WI38 (cell line): ENCODE results near the gene NINL.
"Not testable (repeated sequence)": the region's sequence is repeated elsewhere in the genome, so short reads cannot be mapped to it uniquely, and the experiment has no call there.

Source experiments
- H3K4me3 ChIP-seq: 2 replicates; pipeline ENCODE4 v1.5.1; 2011; ENCODE audit warnings: low read depth, mild to moderate bottlenecking, control low read depth, low read length
- CTCF ChIP-seq: IDR thresholded peaks from 2 replicates; pipeline ENCODE4 v1.5.1; 2012; ENCODE audit warnings: low read depth, mild to moderate bottlenecking, control low read depth, low read length

Gene NINL

DNA sequence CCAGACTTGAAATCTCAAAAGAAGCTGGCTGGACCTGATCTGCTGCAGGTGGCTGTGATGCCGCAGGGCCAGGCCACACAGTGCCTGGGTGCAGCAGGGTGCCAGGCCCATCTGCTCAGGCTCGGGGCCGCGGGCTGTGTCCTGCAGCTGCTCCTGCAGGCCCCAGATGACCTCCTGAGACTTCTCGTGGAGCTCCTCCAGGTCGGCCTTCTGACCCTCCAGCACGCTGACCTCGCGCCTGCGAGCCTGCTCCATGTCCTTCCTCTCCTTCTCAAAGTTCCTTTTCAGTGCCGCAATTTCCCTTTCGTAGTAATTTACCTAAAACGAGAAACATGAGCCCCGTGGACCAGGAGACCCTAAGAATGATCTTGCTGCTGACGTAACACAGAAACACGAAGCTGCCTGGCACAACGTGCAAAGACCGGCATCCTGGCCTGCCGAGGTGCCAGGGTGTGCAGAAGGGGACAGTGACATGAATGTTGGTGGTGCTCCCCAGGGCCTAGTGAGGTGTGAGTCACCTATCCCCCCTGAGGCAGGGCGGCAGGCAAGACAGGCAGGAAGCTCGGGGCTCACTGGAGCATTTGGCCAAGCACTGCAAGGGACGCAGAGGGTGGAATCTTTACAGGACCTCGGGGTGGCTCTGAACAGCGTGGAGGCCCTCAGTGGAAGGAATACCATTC, 106.3 kb downstream of the NINL start:
- H3K4me3 ChIP-seq: no peak overlapping the region
- TF ChIP-seq CTCF: no peak

DNA sequence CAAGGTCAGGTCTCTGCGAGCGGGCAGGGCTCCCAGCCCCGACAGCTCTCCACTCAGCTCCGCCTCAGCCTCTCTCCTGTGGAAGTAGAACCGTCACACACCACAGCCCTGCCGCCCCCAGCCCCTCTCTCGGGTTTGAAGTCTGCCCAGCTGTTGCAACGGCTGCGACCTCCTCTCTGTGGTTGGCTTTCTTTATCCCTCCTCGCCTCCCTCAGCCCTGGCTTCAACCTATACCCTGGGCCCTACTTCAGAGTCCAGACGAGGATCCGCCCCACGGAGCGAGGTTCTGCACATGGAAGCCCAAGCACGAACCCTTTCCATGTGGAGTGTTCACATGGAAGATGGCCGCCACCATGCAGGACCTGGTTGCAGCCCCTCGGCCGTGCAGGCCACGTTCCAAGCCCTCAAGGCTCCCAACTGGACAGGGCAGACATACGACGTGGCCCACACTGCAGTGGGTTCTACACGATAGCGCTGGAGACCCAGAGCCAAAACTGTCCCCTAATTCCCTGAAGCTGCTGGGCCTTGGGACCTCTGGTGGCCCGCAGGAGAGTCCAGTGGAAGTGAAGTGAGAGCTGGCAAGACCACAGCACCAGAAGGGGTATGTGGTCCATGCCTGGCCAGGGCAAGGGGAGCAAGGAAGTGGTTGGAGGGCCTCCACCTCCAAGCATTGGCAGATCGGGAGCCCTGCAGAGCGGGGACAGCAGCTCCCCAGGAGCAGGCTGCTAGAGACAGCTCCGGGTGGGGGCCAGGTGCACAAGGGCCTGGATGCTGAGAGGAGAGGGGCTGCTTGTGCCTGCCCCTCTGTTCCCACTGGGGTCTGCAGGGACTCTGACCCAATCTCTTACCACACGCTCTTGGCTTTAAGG, 108.1 kb downstream of the NINL start:
- TF ChIP-seq CTCF: no peak
- H3K4me3 ChIP-seq: no peak overlapping the region

DNA sequence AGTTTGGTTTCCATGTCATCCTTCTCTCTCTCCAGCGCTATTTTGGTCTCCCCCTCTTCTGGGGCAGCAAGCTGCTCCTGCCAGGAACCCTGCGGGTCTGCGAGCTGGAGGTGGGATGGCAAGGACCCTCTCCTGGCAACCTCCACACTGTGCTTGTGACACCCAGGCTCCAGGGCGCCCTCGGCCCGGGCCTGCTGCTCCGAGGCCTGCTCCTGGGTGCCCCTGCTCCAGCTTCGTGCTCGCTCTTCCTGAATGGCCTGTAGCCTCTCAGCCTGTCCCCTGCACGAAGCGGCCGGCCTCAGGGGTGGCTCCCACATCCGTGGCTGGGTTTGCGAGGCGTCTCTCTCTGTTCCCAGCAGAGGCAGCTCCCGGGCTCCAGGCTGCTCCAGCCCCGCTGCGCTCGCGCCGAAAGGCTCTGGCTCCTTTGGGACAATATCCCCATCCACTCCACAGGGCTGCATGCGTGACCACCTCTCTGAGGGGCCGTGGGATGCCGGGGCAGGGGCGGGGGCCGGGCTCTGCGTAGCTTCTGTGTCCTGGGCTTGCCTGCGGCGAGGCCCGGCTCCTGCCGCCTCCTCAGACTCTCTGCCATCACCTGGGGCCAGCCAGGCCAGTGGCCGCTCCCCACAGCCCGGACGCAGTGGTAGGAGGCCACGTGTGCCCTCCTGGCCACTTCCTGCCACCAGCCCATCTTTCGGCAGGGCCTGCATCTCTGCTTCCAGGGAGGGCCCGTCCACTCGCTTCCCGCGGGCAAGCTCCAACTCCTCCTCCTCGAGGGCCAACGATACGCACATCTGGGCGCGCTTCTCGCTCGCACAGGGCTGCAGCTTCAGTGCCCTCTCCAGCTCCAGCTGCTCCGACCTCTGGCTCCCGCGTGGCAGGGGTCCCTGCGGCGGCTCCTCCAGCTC, 109.0 kb downstream of the NINL start:
- TF ChIP-seq CTCF: no peak
- H3K4me3 ChIP-seq: no peak overlapping the region

GRCh38 chr20:25473297-25473696, 112.0 kb downstream of the NINL start:
- not testable (repeated sequence) for H3K4me3 ChIP-seq

GRCh38 chr20:25471020-25471419, 114.3 kb downstream of the NINL start:
- H3K4me3 ChIP-seq: no peak overlapping the region
- TF ChIP-seq CTCF: no peak

- H3K4me3 ChIP-seq: no peak overlapping the region
- peak; percentile 40 for TF ChIP-seq CTCF
These were observed 115.3 kb downstream of the NINL start for GRCh38 chr20:25470045-25470444.

- no peak for TF ChIP-seq CTCF
- no peak overlapping the region for H3K4me3 ChIP-seq
These were observed 115.8 kb downstream of the NINL start for GRCh38 chr20:25469558-25469957.
